Osteoblast (primary cell): ENCODE results near the gene RYR2. TPM values are rescaled to one million over a fixed set of nuclear protein-coding genes. Genes with fewer than 3 reads are reported as not detected.

Experiments used
- DNase-seq: peaks from one replicate; pipeline ENCODE4 v3.0.0; 2011; ENCODE audit warnings: low spot score, mixed read lengths; ENCODE audit not compliant: insufficient read length; ENCODE audit errors: missing footprints
- H2AFZ ChIP-seq: 2 replicates; pipeline ENCODE4 v1.6.0; 2011; ENCODE audit warnings: mild to moderate bottlenecking, low read length
- H3K27ac ChIP-seq: 2 replicates; pipeline ENCODE4 v1.5.1; 2011; ENCODE audit warnings: mild to moderate bottlenecking, low read depth, low read length, moderate library complexity
- H3K27me3 ChIP-seq: 2 replicates; pipeline ENCODE4 v1.6.0; 2012; ENCODE audit warnings: mild to moderate bottlenecking, control low read depth, inconsistent platforms, low read length, moderate library complexity; ENCODE audit not compliant: insufficient read depth
- H3K36me3 ChIP-seq: 2 replicates; pipeline ENCODE4 v1.5.1; 2011; ENCODE audit warnings: mild to moderate bottlenecking, low read length, control low read depth, moderate library complexity; ENCODE audit not compliant: insufficient read depth
- H3K4me1 ChIP-seq: 2 replicates; pipeline ENCODE4 v1.5.1; 2011; ENCODE audit warnings: mild to moderate bottlenecking, low read length, control low read depth, moderate library complexity; ENCODE audit not compliant: insufficient read depth
- H3K4me2 ChIP-seq: 2 replicates; pipeline ENCODE4 v1.6.0; 2011; ENCODE audit warnings: mild to moderate bottlenecking, low read length; ENCODE audit not compliant: insufficient read depth
- H3K4me3 ChIP-seq: fragments of 200-600 bp; sonication (generic); 3 replicates; pipeline ENCODE4 v1.5.1; 2012; ENCODE audit warnings: mild to moderate bottlenecking, low read length, inconsistent platforms; ENCODE audit not compliant: insufficient read depth
- H3K79me2 ChIP-seq: 2 replicates; pipeline ENCODE4 v1.6.0; 2012; ENCODE audit warnings: mild to moderate bottlenecking, low read length, control low read depth, inconsistent platforms; ENCODE audit not compliant: insufficient read depth
- H3K9me3 ChIP-seq: 2 replicates; pipeline ENCODE4 v1.5.1; 2011; ENCODE audit warnings: low read depth, low read length, control low read depth
- H4K20me1 ChIP-seq: 2 replicates; pipeline ENCODE4 v1.6.0; 2012; ENCODE audit warnings: mild to moderate bottlenecking, low read length, control low read depth; ENCODE audit not compliant: insufficient read depth
- CTCF ChIP-seq: IDR thresholded peaks from 2 replicates; pipeline ENCODE4 v1.5.1; 2011; ENCODE audit warnings: mild to moderate bottlenecking, low read depth, low read length, moderate library complexity; ENCODE audit errors: extremely low read depth
- total RNA-seq: library from RNA; depleted of rRNA; stranded (reverse); fragments of >200 nt; gene quantifications from 2 replicates; pipeline ENCODE4 v1.2.3, GENCODE V29; 2012

RYR2 gene
- total RNA-seq, 1 donor: not detected

GRCh38 chr1:237004116-237004515, 37.9 kb upstream of the RYR2 start, which contains the start of gene MT1HL1:
TSS of gene MT1HL1 (minus strand) at chr1:237004441. CDS start at chr1:237004372, 69 bp downstream.
- no peaks in the 10 kb centered on the region for H4K20me1 ChIP-seq
- no peak within 1 kb of the TSS for H3K4me2 ChIP-seq
- H3K27ac ChIP-seq: no peak within 1 kb of the TSS
- no peaks in the 10 kb centered on the region for H3K36me3 ChIP-seq
- DNase-seq: no peak
- H3K9me3 ChIP-seq: no peaks in the 10 kb centered on the region
- H2AFZ ChIP-seq: no peak within 1 kb of the TSS
- H3K27me3 ChIP-seq: no peaks in the 10 kb centered on the region
- H3K4me1 ChIP-seq: no peaks in the 10 kb centered on the region
- no peak within 1 kb of the TSS for H3K4me3 ChIP-seq
- TF ChIP-seq CTCF: no peak
- H3K79me2 ChIP-seq: no peaks in the 10 kb centered on the region

GRCh38 chr1:237005674-237006073, 36.3 kb upstream of the RYR2 start:
- no peaks in the 10 kb centered on the region for H4K20me1 ChIP-seq
- H3K79me2 ChIP-seq: no peaks in the 10 kb centered on the region
- no peak overlapping the region for H3K27ac ChIP-seq
- DNase-seq: no peak
- no peak overlapping the region for H2AFZ ChIP-seq
- no peaks in the 10 kb centered on the region for H3K4me1 ChIP-seq
- no peak overlapping the region for H3K4me3 ChIP-seq
- H3K4me2 ChIP-seq: no peak overlapping the region
- no peaks in the 10 kb centered on the region for H3K9me3 ChIP-seq
- no peak for TF ChIP-seq CTCF
- H3K36me3 ChIP-seq: no peaks in the 10 kb centered on the region
- no peaks in the 10 kb centered on the region for H3K27me3 ChIP-seq

GRCh38 chr1:237007147-237007881, 34.7 kb upstream of the RYR2 start:
- no peaks in the 10 kb centered on the region for H3K27me3 ChIP-seq
- no peaks in the 10 kb centered on the region for H3K9me3 ChIP-seq
- no peaks in the 10 kb centered on the region for H3K36me3 ChIP-seq
- H3K79me2 ChIP-seq: no peaks in the 10 kb centered on the region
- no peak overlapping the region for H2AFZ ChIP-seq
- no peak overlapping the region for H3K4me2 ChIP-seq
- no peak overlapping the region for H3K4me3 ChIP-seq
- no peaks in the 10 kb centered on the region for H4K20me1 ChIP-seq
- H3K27ac ChIP-seq: no peak overlapping the region
- H3K4me1 ChIP-seq: no peaks in the 10 kb centered on the region
- TF ChIP-seq CTCF: no peak
- DNase-seq: no peak

GRCh38 chr1:237009611-237010010, 32.4 kb upstream of the RYR2 start:
- TF ChIP-seq CTCF: no peak
- H3K4me1 ChIP-seq: no peaks in the 10 kb centered on the region
- H3K9me3 ChIP-seq: no peaks in the 10 kb centered on the region
- no peaks in the 10 kb centered on the region for H4K20me1 ChIP-seq
- no peak overlapping the region for H3K4me3 ChIP-seq
- H3K27ac ChIP-seq: no peak overlapping the region
- H3K36me3 ChIP-seq: no peaks in the 10 kb centered on the region
- no peak overlapping the region for H2AFZ ChIP-seq
- no peaks in the 10 kb centered on the region for H3K79me2 ChIP-seq
- no peak for DNase-seq
- no peaks in the 10 kb centered on the region for H3K27me3 ChIP-seq
- no peak overlapping the region for H3K4me2 ChIP-seq
